ENCODE results near the gene SMC2.

GRCh38 chr9:104090578-104090977, 3.5 kb upstream of the SMC2 start:
- no peak for TF ChIP-seq POLR2A (IDR thresholded peaks at IDR 0.05; ENCODE audit: low read depth, low read length)
- TF ChIP-seq POLR2AphosphoS5 (IDR thresholded peaks at IDR 0.05; ENCODE audit: low read depth, low read length) = no peak
- no peak for TF ChIP-seq TAF1 (IDR thresholded peaks at IDR 0.05; ENCODE audit: low read depth, low read length)
- TF ChIP-seq SPI1 (IDR thresholded peaks at IDR 0.05; ENCODE audit: low read depth, low read length) = no peak
